Dendritic cell treated with granulocyte-macrophage colony-stimulating factor and Interleukin-4, amounts not matched to agents 40 ng/mL and 50 ng/mL, for 4 days (primary cell): Measurements from ENCODE around the gene SMAD1.

Source experiments
- H3K27ac Mint-ChIP-seq: one replicate; pipeline ENCODE4 v1.8.0; 2022; ENCODE audit warnings: mild to moderate bottlenecking, mixed read lengths
- H3K27me3 Mint-ChIP-seq: one replicate; pipeline ENCODE4 v1.8.0; 2022; ENCODE audit warnings: mild to moderate bottlenecking, mixed read lengths
- H3K36me3 Mint-ChIP-seq: one replicate; pipeline ENCODE4 v1.8.0; 2022; ENCODE audit warnings: low read depth, mixed read lengths
- H3K4me1 Mint-ChIP-seq: one replicate; pipeline ENCODE4 v1.8.0; 2022; ENCODE audit warnings: low read depth, mixed read lengths
- H3K4me3 Mint-ChIP-seq: one replicate; pipeline ENCODE4 v1.8.0; 2022; ENCODE audit warnings: mild to moderate bottlenecking, moderate library complexity, mixed read lengths
- H3K9me3 Mint-ChIP-seq: one replicate; pipeline ENCODE4 v1.8.0; 2022; ENCODE audit warnings: mixed read lengths
- intact Hi-C: fragments of 100-400 bp; cut with micrococcal nuclease; formaldehyde crosslinking; loops from one replicate; pipeline ENCODE4 v1.15.0; 2022

The SMAD1 gene

DNA sequence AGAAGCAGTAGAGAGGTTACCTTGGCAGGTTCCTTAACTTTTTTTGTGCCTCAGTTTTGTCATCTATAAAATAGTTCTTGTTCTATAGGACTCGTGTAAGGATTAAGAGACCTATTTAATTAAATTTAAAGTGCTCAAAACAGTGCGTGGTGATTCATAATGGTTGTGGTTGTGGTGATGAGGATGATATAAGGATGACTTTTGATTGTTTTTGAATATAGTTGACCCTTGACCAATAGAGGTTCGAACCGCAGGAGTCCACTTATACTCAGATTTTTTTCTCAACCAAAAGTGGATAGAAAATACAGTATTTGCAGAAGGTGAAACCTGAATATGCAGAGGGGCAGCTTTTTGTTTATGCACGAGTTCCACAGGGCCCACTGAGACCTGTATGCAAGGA lies 14.6 kb downstream of the SMAD1 start:
- Mint-ChIP-seq H3K9me3 (no peaks in the 10 kb centered on the region), H3K27ac (no peak overlapping the region), H3K36me3 (peaks cover 6% of the 10 kb centered on the region), H3K27me3 (no peaks in the 10 kb centered on the region), H3K4me3 (no peak overlapping the region), H3K4me1 (peaks cover 37% of the 10 kb centered on the region)
- intact Hi-C loops: no loop called here

DNA sequence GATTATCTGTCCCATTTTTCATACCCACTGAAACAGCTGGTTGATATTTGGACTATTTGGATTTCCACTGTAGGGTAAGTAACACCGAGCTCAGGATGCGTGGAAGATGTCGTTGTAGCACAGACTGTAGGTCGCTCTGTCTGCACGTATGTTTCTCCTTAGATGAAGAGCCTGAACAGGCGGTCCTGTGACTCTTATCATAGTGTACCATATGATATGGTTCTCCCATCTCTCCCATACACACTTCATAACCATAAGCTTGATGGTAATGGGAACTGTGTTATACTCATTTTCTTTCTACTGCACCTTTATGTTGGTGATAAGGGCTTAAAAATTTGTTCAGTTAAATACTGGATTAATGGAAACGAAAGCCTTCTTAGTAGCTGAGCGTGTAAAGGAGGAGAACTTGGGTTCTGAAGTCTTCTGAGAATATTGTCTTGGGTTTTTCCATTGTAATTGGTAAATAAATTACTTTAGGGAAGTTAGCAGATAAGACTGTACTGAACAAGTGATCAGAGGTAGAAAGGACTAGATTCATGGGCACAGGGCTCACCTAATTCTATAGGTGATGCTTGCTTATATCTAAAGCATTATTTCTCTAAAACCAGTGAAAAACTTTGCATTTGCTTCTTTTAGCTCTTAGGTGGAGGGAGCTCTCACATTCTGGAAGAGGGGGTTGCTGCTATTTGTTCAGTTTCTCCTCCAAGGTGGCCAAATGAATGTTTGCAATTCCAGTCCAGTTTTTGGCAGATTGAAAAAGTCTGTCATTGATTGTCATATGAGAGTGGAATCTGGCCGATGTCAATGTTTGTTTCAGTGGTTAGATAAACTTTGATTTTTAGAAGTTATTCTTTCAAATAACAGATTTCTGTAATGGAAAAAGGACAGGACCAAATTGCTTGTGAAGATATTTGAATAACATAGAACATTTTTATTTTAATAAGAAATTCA lies 15.8 kb downstream of the SMAD1 start:
- H3K27ac Mint-ChIP-seq: no peak overlapping the region
- intact Hi-C loops: no loop called here
- H3K4me1 Mint-ChIP-seq: peaks cover 38% of the 10 kb centered on the region
- H3K4me3 Mint-ChIP-seq: no peak overlapping the region
- peaks cover 6% of the 10 kb centered on the region for H3K36me3 Mint-ChIP-seq
- no peaks in the 10 kb centered on the region for H3K27me3 Mint-ChIP-seq
- no peaks in the 10 kb centered on the region for H3K9me3 Mint-ChIP-seq

DNA sequence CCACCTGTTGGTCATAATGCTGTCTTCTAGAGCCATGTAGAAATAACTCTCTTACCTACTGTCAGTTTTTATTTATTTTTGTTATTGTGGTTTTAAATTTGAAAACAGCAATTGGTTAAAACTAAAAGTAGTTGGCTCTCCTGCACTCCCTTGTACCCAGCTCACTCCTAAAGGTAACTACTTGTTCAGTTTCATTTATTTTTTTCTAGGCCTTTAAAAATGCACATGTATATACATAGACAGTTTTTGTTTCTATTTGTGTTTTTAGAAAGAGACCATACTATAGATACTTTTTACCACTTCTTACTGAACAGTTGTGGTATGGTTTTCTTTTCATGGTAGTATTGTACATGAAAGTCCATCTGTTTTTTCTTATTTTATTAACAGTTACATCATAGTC lies 16.8 kb downstream of the SMAD1 start:
- Mint-ChIP-seq H3K27ac (no peak overlapping the region), H3K27me3 (no peaks in the 10 kb centered on the region), H3K4me3 (no peak overlapping the region), H3K36me3 (peaks cover 6% of the 10 kb centered on the region), H3K9me3 (no peaks in the 10 kb centered on the region), H3K4me1 (peaks cover 28% of the 10 kb centered on the region)
- intact Hi-C loops: no loop called here

DNA sequence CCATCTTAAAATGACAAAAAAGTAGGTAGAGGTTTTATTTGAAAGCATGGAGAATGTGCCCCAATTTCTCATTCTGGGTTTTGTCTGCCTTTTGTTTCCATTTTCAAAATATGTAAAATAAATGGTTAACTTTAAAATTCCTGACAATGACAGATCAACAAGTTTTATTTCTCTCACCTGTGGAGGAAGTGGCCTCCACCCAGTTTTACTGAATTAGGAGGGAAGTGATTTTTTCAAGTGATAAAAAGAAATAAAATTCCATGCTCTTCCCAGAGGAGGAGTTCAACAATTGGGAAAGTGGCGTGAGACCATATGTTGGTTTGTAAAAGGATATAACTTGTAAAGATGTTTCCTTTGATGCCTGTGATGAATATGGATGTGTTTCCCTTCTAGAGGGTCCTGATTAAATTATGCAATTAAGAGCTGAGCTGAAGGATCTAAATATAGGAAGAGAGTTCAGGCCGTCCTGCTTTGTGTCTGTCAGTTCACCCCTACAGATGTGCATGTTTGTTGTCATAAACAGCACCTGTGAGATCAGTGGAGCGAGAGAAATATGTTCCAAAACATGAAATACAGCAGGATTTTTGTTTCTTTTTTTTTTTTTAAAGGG lies 19.5 kb downstream of the SMAD1 start:
- intact Hi-C loops: no loop called here
- H3K36me3 Mint-ChIP-seq: peaks cover 6% of the 10 kb centered on the region
- no peaks in the 10 kb centered on the region for H3K27me3 Mint-ChIP-seq
- no peak overlapping the region for H3K4me3 Mint-ChIP-seq
- no peaks in the 10 kb centered on the region for H3K9me3 Mint-ChIP-seq
- H3K4me1 Mint-ChIP-seq: peaks cover 12% of the 10 kb centered on the region
- no peak overlapping the region for H3K27ac Mint-ChIP-seq

DNA sequence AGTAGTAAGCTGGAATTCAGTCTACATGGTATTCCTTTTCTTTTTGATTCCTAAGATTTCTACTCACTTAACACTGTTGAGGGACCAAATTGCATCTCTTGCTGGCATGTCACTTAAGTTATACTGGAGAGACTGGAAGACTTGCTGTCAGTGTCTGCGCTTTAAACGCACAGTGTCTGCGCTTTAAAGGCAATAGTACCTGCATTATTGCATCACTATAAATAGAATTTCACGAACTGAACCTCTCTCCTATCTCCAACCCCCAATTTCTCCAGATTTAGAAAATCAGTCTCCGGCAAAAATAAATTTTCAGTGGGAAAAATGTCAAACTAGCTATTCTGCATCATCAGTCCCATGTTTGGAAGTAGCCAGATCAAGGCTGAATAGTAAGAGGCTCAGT lies 21.2 kb downstream of the SMAD1 start:
- Mint-ChIP-seq H3K27me3 (no peaks in the 10 kb centered on the region), H3K4me1 (peaks cover 17% of the 10 kb centered on the region), H3K4me3 (no peak overlapping the region), H3K27ac (no peak overlapping the region), H3K36me3 (peaks cover 6% of the 10 kb centered on the region), H3K9me3 (no peaks in the 10 kb centered on the region)
- intact Hi-C loops: no loop called here

DNA sequence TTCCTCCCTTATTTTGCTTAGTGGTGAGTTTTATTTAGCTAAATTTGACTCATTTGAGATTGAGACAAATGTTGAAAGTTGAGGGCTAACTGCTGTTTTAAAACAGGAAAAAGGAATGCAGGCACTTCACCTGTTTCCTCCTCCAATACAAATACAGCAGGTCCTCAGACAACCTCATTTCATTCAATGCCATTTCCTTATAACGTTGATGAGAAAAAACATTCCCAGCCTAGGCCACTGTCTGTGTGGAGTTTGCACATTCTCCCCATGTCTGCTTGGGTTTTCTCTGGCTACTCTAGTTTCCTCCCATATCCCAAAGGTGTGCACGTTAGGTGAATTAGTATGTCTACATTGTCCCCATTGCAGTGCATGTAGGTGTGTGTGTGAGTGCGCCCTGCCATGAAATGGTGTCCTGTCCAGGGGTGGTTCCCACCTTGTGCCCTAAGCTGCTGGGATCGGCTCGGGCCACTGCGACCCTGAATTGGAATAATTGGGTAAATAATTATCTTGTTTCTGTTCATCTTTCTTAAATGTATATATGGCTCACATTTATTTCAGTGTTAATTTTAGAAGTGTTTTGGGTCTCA lies 21.9 kb downstream of the SMAD1 start:
- no peak overlapping the region for H3K27ac Mint-ChIP-seq
- intact Hi-C loops: no loop called here
- no peak overlapping the region for H3K4me3 Mint-ChIP-seq
- peaks cover 21% of the 10 kb centered on the region for H3K4me1 Mint-ChIP-seq
- H3K27me3 Mint-ChIP-seq: no peaks in the 10 kb centered on the region
- peaks cover 6% of the 10 kb centered on the region for H3K36me3 Mint-ChIP-seq
- H3K9me3 Mint-ChIP-seq: no peaks in the 10 kb centered on the region

DNA sequence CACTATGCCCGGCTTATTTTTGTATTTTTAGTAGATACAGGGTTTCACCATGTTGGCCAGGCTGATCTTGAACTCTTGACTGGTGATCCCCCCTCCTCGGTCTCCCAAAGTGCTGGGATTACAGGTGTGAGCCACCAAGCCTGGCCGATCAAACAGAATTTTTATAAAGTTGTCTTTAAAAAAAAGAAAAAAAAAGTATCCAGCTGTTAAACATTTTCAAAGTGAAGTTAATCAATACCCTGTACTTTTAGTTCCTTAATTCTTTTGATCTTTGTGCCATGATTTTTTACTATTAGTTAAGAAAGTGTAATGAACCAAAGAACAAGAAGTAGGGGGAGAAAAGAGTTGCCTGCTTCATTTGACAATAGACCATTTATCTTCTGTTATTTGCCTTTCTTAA lies 24.3 kb downstream of the SMAD1 start:
- intact Hi-C loops: no loop called here
- peaks cover 2% of the 10 kb centered on the region for H3K36me3 Mint-ChIP-seq
- peaks cover 14% of the 10 kb centered on the region for H3K4me1 Mint-ChIP-seq
- H3K27me3 Mint-ChIP-seq: no peaks in the 10 kb centered on the region
- no peak overlapping the region for H3K27ac Mint-ChIP-seq
- H3K4me3 Mint-ChIP-seq: no peak overlapping the region
- peaks cover 3% of the 10 kb centered on the region for H3K9me3 Mint-ChIP-seq

DNA sequence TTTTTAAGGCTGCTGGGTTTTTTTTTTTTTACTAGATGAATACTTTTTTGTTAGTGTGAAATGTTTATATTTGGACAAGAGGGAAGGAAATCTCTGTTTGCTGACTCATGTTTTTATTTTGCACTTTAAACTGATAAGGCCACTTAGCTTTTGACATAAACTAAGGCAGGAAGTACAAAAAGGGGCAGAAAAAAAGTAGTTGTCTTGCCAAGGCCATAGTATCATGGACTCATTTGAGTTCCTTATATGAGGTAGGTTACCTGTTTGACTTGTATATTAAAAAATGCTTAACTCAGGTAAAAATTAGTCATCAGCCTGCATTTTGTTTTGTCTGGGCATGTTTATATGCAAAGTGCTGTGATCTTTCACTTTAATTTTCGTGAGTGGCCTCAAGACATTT lies 26.0 kb downstream of the SMAD1 start:
- Mint-ChIP-seq H3K36me3 (peaks cover 19% of the 10 kb centered on the region), H3K27ac (no peak overlapping the region), H3K4me1 (peaks cover 9% of the 10 kb centered on the region), H3K9me3 (peaks cover 19% of the 10 kb centered on the region), H3K27me3 (no peaks in the 10 kb centered on the region), H3K4me3 (no peak overlapping the region)
- intact Hi-C loops: no loop called here

DNA sequence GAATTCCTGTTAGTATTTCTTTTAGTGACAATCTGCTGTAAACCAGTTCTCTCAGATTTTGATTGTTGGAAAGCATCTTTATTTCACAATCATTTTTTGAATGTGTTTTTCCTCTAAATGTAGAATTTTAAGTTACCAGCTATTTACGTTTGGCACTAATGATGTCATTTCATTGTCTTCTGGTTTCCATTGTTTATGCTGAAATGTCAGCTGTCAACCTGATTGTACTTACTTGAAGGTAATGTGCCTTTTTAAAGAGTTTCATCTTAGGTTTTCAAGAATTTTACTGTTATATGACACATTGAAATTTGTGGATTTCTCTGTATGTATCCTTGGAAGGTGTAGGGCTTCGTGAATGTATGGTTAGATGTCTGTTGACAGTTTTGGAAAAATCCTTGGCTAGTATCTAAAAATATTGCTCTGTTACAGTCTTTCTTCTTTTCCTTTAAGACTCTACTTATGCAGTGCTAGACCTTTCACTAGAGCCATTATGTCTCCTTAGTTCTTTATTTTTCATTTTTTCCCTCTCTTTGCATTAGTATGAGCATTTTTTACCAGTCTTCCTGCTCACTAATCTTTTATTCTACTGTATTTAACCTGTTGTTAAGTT lies 30.4 kb downstream of the SMAD1 start:
- H3K27ac Mint-ChIP-seq: no peak overlapping the region

DNA sequence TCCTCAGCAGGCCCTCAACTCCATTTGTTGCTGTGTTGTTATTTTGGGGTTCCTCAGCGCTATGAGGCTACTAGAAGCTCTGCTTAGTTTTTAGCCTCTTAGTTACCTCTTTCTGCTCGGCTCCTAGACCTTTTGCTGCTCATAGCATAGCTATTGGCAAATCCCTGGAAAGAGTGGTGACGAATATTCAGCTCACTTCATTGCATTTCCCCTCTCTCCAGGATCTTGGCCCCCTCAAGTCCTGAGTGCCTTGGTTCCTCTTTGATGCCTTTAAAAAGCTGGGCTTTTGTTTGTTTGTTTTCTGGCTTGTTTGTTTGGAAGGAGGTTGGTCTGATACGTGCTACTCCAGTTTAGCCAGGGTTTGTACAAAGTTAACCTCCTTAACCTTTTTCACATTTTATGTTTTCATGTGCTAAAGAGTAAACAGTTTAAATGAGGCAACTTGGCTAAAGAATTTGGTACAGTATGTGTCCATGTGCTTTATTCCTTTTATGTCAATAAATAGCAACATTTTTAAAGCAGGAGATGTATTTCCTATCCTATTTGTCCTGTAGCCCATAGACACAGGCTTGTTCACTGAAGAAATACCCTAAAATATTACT lies 31.5 kb downstream of the SMAD1 start:
- intact Hi-C loops: no loop called here
- Mint-ChIP-seq H3K4me3 (no peak overlapping the region), H3K36me3 (peaks cover 39% of the 10 kb centered on the region), H3K27me3 (no peaks in the 10 kb centered on the region), H3K4me1 (peaks cover under 1% of the 10 kb centered on the region), H3K9me3 (peaks cover 26% of the 10 kb centered on the region), H3K27ac (no peak overlapping the region)

More for the DNA sequence above, 30.4 kb downstream of the SMAD1 start:
- Mint-ChIP-seq H3K27me3 (no peaks in the 10 kb centered on the region), H3K4me1 (peaks cover 9% of the 10 kb centered on the region), H3K9me3 (peaks cover 26% of the 10 kb centered on the region), H3K36me3 (peaks cover 36% of the 10 kb centered on the region), H3K4me3 (no peak overlapping the region)
- intact Hi-C loops: no loop called here

DNA sequence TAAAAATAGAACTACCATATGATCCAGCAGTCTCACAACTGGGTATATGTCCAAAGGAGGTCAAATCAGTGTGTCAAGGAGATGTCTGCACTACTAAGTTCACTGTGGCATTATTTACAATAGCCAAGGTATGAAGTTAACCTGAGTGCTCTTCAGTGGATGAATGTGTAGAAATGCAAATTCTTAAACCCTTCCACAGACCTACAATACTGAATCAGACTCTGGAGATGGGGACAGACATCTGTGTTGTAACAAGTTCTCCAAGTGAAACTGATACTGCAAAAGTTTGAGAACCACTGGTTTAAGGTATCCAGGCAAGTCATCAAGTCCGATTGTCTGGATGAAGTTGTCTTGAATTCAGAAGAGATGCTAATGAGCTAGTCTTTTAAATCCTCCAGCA lies 38.5 kb downstream of the SMAD1 start:
- no peak overlapping the region for H3K4me3 Mint-ChIP-seq
- intact Hi-C loops: no loop called here
- no peaks in the 10 kb centered on the region for H3K27me3 Mint-ChIP-seq
- H3K4me1 Mint-ChIP-seq: peaks cover 5% of the 10 kb centered on the region
- no peaks in the 10 kb centered on the region for H3K9me3 Mint-ChIP-seq
- H3K27ac Mint-ChIP-seq: no peak overlapping the region
- H3K36me3 Mint-ChIP-seq: peaks cover 7% of the 10 kb centered on the region

DNA sequence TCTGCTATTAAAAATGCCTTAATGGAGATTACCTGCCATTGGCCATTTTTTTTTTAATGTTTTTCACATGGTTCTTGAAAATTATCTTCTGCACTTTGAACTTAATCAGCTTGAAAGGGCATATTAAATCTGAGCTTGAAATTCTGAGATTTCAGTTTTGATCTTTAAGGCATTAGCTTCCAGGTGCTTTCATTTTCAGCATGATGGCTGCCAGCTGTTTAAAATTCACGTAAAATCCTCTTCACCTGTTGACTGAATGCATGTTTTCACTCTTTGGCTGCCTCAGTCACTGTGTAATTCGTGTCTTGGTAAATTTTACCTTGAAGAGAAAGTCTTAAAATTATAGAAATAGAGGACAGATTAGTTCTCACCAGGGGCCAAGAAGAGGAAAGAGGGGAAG lies 39.6 kb downstream of the SMAD1 start:
- no peak overlapping the region for H3K4me3 Mint-ChIP-seq
- intact Hi-C loops: no loop called here
- H3K9me3 Mint-ChIP-seq: no peaks in the 10 kb centered on the region
- H3K36me3 Mint-ChIP-seq: peaks cover 7% of the 10 kb centered on the region
- H3K27ac Mint-ChIP-seq: no peak overlapping the region
- H3K27me3 Mint-ChIP-seq: no peaks in the 10 kb centered on the region
- peaks cover 5% of the 10 kb centered on the region for H3K4me1 Mint-ChIP-seq

DNA sequence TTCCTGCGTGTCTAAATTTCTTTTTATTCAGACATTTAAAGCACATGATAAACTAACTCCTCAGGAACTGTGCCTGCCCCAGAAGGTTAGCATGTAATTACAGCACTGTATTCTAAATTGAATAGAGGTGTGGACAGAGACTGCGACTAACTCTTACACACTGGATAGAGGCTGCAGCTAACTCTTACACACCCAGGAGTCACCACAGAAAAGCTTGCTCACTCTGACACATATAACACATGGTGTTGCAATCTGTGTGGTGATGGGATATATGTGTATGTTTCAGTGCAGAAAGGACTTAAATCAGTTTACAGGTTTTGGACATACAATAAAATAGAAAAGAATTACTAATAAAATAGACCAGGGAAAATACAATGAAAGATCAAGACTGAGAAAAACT lies 41.5 kb downstream of the SMAD1 start:
- no peaks in the 10 kb centered on the region for H3K27me3 Mint-ChIP-seq
- no peak overlapping the region for H3K27ac Mint-ChIP-seq
- intact Hi-C loops: no loop called here
- no peak overlapping the region for H3K4me3 Mint-ChIP-seq
- H3K4me1 Mint-ChIP-seq: peaks cover 5% of the 10 kb centered on the region
- peaks cover 10% of the 10 kb centered on the region for H3K36me3 Mint-ChIP-seq
- H3K9me3 Mint-ChIP-seq: no peaks in the 10 kb centered on the region

DNA sequence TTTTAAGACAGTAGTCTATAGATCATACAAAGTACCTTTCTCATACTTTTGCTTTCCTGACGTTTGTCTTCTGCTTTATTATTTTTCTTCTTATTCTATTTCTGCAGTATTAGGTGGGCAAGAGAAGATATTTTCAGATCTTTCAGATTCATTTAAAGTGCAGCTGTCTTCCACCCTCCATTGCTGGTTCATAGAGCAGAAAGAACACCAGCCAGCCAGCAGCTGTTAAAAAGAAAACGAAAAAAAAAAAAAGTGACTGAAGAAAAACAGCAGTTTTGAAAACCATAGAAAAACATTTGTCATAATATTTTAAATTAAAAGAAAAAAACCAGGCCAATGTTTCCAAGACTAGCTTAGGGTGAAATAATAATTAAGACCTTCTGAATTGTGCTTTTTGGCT lies 42.9 kb downstream of the SMAD1 start:
- Mint-ChIP-seq H3K27me3 (no peaks in the 10 kb centered on the region), H3K36me3 (peaks cover 11% of the 10 kb centered on the region), H3K4me1 (peaks cover 5% of the 10 kb centered on the region), H3K9me3 (no peaks in the 10 kb centered on the region), H3K27ac (no peak overlapping the region), H3K4me3 (no peak overlapping the region)
- intact Hi-C loops: no loop called here
